HG03159 (cell line): ENCODE data around the gene RGS3.
"Not testable (repeated sequence)": the region's sequence is repeated elsewhere in the genome, so short reads cannot be mapped to it uniquely, and the experiment has no call there.

Source experiments
- ATAC-seq: cut with Tn5 transposase; IDR thresholded peaks from one replicate; pipeline ENCODE4 v1.9.1; 2021; ENCODE audit warnings: mild to moderate bottlenecking, moderate library complexity; ENCODE audit not compliant: unreplicated experiment

Gene RGS3

DNA sequence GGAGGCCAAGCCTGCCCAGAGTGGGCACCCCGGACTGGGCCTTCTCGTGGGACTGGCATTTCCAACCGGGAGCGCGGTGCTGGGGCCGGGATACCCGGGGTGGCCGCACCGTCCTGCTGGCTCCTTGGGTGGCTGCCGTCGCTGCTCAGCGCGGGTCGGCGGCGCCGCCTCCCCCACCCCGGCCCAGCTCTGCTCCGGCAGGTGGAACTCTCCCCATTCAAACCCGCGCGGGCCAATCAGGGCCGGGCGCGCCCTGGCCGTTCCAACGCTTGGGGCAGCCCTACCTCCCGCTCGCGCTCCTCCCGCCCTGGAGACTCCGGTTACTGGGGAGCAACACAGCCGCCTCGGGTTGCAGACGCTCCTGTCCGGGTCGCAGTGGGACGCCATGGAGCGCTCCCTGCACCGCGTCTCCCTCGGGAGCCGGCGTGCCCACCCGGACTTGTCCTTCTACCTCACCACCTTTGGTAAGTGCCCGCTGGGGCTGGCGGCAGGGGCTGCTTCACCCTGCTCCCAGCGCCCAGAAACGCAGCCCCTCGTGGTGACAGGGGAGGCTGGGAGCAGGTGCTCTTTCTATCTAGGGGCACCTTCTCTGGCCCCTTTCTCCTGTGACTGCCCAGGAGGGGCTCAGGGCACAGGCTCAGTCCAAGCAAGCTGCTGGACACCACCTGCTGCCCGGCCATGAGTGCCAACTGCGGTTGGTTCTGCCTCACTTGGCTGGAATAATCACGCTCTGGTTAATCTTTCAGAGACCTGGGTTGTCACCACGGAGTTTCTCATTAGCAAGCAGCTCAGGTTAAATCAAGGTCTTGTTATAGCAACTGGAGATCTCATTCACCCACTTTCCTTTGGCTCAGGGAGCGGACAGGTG is at the start of gene RGS3:
Gene RGS3 (plus strand): TSS at position 310 of the 868 bp plus-strand sequence. CDS start 76 bp downstream, at position 386.
- ATAC-seq, result no peak

DNA sequence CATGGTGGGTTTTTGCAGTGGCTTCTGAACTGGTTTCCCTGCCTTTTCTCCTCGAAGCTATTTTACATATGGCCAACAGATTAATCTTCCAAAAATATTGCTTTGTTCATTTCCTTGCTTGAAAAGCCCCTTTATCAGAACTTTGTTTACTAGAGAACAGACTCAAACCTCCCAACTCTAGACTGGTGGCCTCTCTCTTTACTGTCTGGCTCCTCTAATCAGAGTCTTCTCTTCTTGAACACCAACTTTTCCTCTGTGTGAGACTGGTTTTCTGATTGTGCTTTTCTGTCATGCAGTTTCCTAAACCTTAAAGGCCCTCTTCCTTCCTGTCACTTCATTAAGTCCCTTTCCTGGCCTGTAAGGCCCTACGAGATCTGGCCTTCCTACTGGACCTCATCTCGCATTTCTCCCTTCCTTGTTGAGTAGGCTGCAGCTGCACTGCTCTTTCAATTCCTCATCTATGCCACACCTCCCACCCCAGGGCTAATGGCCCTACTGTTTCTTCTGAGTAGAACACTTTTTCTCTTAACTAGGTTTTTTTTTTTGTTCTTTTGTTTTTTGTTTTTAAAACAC is 47.3 kb upstream of the RGS3 start:
- peak; percentile 97 for ATAC-seq

GRCh38 chr9:113417370-113417769 is 46.2 kb upstream of the RGS3 start:
- no peak for ATAC-seq

GRCh38 chr9:113421726-113422125 is 41.8 kb upstream of the RGS3 start:
- no peak for ATAC-seq

DNA sequence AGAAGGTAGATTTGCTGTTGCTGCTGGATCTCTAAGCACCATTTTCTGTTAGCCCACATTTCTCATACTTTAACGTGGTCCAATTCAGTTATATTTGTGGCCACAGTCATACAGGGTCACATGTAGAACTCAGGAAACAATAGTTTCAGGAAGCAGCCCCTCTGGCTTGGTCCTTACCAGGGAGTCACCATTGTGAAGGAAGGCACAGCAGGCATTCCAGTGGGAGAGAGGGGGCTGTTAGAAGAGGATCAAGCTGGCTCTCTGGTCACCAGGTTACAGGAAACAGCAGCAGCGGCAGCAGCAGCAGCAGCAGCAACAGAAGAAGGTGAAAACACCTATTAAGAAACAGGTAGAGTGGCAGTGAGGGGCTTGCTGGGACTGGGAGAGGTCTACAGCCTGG is 38.5 kb upstream of the RGS3 start:
- ATAC-seq, result no peak

- no peak for ATAC-seq
Measured at GRCh38 chr9:113426701-113427100, 36.8 kb upstream of the RGS3 start.

GRCh38 chr9:113427629-113428028 is 35.9 kb upstream of the RGS3 start:
- no peak for ATAC-seq

DNA sequence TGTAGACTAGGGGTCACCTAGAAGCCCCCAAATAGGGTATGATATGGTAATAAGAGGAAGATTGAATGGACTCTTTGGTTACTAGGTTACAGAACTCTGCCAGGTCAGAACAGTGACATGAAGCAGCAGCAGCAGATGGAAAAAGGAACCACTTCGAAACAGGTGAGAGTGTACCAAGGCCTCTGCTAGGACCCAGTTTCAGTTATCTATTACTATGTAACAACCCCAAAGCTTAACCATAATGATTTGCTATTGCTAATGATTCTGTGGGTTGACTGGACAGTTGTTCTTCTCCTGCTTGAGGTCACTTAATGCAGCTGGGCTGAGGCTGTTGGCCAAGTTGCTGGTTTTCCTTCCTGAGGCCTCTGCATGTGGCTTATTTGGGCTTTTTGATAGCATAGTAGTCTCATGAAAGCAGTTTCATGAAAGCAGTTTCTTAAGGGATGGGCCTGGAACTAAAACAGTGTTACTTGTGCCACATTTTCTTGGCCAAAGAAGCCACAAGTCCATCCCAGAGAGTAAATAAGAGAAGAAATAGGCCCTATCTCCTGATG is 35.4 kb upstream of the RGS3 start:
- ATAC-seq, result peak; percentile 65

DNA sequence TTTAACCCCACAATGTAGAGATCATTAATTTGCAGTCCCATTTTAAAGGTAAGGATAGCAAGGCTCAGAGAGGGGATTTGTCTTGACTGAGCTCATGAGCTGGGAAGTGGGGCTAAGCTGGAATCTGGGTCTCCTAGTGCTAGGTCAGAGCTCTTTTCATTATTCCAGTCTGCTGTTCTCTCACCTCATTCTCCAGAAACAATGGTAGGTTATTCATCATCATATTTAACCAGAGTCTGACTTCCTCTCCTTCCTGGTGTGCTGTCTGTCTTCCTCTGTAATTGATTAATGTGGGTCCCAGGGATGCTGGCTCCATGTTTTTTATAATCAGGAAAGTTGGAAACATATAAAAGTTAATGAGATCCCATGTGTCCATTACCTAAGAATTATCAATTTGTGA is 32.3 kb upstream of the RGS3 start:
- no peak for ATAC-seq

GRCh38 chr9:113436728-113437515 is 26.6 kb upstream of the RGS3 start:
- ATAC-seq, result no peak

DNA sequence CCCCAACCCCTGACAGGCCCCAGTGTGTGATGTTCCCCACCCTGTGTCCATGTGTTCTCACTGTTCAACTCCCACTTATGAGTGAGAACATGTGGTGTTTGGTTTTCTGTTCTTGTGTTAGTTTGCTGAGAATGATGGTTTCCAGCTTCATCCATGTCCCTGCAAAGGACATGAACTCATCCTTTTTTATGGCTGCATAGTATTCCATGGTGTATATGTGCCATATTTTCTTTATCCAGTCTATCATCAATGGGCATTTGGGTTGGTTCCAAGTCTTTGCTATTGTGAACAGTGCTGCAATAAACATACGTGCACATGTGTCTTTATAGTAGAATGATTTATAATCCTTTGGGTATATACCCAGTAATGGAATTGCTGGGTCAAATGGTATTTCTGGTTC is 25.8 kb upstream of the RGS3 start:
- not testable (repeated sequence) for ATAC-seq

DNA sequence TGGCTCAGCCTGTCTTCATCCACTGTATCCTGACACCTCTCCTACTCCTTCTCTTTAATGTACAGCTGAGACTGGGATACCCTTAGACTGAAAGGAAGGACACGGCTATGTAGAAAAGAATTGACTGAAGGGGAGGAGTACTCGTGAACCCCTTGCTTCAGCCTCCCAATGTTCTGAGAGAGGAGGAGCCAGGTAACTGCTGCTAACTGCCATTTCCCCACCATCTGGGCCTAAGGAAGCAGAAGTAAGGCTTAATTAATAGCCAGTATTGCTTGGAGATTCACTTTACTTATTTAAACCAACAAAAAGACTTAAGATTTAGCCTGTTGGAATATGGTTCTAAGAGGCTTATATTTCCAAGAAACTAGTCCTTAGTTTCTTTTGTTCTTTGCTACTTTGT is 18.8 kb upstream of the RGS3 start:
- ATAC-seq, result no peak

DNA sequence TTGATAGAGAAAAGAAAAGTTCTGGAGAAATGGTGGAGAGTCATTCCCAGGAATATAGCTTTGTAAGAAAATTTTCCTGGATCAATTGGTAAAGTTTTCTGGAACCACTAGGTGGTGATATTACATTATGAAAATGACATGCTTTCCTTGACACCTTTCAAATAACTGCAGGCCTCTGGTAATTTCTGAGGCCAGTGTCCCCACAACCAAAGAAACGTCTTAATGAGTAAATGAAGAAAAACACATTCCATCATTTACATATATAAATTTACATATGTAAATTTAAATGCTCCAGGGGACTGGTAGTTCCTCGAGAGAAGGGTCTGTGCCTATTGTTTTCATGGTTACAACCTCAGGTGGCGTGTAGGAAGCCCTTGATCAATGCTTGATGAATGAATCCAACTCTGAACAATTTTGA is 17.2 kb upstream of the RGS3 start:
- no peak for ATAC-seq

- no peak for ATAC-seq
Measured at GRCh38 chr9:113449376-113449775, 14.2 kb upstream of the RGS3 start.

- no peak for ATAC-seq
Measured at GRCh38 chr9:113452113-113452605, 11.4 kb upstream of the RGS3 start.

DNA sequence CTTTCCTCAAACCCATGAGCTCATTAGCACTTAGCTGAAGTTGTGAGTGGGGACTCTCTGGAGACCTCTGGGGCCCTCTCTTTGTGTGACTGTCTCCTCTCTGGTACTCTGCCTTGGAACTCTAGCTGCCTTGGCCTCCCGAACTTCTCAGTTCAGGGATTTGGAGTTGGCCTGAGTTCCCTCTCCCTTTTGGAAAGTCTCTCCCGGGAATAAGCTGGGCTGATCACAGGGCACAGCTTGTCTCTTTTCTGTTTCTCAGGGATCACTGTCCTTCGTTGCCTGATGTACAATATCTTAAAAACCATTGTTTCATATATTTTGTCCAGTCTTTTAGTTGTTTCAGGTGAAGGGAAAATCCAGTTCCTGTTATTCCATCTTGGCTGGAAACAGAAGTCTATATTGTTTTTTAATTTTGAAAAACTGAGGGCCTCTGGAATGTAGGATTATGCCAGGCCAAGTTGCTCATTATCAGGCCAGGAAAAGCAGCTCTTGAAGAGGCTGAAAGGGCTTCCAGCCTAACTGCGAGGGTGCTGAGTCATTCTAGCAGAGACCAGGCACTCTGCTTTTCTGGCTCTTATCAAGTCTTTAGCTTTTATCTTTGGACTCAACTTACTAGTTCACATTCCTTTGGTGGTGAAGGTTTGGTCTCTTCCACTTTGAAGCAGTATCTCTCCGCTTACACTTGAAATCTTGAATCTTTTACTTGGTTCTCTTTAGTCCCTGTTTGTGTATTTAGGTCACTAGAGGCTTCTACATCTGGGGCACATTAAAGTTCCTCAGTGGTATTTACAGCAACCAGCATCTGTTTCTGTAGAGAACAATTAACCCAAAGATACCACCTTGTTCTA is 8.4 kb upstream of the RGS3 start:
- ATAC-seq, result no peak

- ATAC-seq, result no peak
Measured at GRCh38 chr9:113456235-113456634, 7.3 kb upstream of the RGS3 start.

DNA sequence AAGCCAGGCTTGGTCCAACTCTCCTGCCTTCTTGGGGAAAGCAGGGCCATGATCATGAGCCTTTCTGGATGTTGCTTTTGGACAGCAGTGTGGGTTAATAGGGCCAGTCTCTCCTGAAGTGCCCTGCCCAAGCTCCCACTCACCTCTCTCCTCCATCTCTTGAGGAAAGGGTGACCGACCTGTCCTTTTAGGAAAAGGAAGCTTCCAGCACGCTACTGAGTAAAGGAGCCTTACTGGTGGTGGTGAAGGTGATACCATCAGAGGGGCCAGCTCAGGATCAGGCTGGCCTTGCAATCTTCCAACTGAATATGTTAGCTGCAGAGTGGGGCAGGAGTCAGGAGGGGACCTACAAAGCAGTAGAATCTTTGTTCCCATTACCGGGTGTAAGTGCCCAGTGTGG is 2.2 kb upstream of the RGS3 start:
- ATAC-seq, result no peak

DNA sequence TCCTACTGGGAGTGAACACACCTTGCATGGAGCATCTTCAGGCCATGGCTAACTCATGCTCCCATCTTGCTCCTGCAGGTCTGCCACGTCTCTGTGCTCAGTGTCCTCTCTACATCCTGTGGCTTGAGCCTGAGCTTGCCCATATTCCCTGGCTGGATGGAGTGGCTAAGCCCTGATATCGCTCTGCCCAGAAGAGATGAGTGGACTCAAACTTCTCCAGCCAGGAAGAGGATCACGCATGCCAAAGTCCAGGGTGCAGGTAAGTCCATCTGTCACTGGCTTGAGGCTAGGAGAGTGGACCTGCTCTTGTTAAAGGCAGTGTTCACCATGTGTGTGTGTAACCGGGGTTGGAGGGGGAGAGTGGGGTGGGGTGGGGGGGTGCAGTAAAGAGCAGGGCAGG is 1.6 kb upstream of the RGS3 start:
- no peak for ATAC-seq

DNA sequence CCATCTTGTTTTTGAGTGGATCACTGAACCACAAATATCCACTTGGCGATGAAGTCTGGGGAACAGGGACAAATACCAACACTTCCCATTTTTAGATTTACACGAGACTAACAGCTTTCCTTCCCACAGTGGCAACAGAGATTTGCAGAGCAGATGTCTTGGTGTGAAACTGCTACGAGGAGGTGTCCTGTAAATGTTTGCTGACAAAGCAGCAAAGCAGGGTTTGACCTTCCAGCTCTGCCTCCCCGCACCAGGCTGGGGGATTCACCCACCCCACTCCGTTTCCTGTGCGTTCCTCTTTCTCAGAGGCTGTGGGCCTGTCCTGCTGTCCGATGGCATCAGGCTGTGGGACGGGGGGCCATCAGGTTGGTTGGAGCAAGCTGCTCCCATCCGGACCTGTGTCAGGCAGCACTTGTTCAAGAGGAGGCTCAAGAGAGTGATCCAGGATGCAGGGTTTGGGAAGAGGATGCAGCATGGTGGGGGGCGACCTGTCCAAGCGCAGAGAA is 693 bp upstream of the RGS3 start:
- no peak for ATAC-seq
